H1 (cell line): ENCODE data around the gene CRHBP. TPM values are rescaled to one million over a fixed set of nuclear protein-coding genes. Genes with fewer than 3 reads are reported as not detected.

Experiments used
- CTCF ChIA-PET: fragments of 300-600 bp; sonication (Branson Sonifier 250); formaldehyde crosslinking; loops from one replicate; lab custom pipeline; 2021; ENCODE audit not compliant: partially characterized antibody; lab: Charles Lee
- POLR2A ChIA-PET: fragments of 300-600 bp; sonication (Branson Sonifier 250); formaldehyde crosslinking; loops from one replicate; lab custom pipeline; 2021; ENCODE audit warnings: inconsistent platforms; ENCODE audit not compliant: partially characterized antibody; lab: Charles Lee
- DNase-seq, 2 experiments: peaks; one replicate each; pipeline versions ENCODE4 v3.0.0 to v3.0.0-alpha.2; 2010 to 2022; ENCODE audit warnings: low spot score in 2 of 2, low read depth in 1 of 2, mixed read lengths in 1 of 2
- FAIRE-seq: peaks from 2 replicates; lab custom pipeline; 2011; peaks lifted over from hg19 to GRCh38; lab: Jason Lieb, UNC
- H2AFZ ChIP-seq: 2 replicates; pipeline ENCODE4 v1.8.1; 2012; ENCODE audit warnings: low read length, inconsistent platforms
- H2AK5ac ChIP-seq: 2 replicates; pipeline ENCODE4 v1.6.1; 2013; ENCODE audit warnings: low read depth, low read length
- H2BK120ac ChIP-seq: replicated peaks from 2 replicates; pipeline ENCODE3; 2013; ENCODE audit warnings: low read depth, low read length, inconsistent platforms
- H2BK12ac ChIP-seq: 2 replicates; pipeline ENCODE4 v1.6.1; 2013; ENCODE audit warnings: low read depth, low read length
- H2BK15ac ChIP-seq: 2 replicates; pipeline ENCODE4 v1.6.1; 2013; ENCODE audit warnings: low read length
- H2BK20ac ChIP-seq: 2 replicates; pipeline ENCODE4 v1.6.1; 2013; ENCODE audit warnings: low read length
- H2BK5ac ChIP-seq: 2 replicates; pipeline ENCODE4 v1.6.1; 2013; ENCODE audit warnings: low read depth, low read length
- H3K14ac ChIP-seq: 2 replicates; pipeline ENCODE4 v1.6.1; 2013; ENCODE audit warnings: inconsistent platforms; ENCODE audit not compliant: insufficient read length
- H3K18ac ChIP-seq: 2 replicates; pipeline ENCODE4 v1.6.1; 2013; ENCODE audit warnings: low read length; ENCODE audit errors: extremely low read depth
- H3K23ac ChIP-seq: 2 replicates; pipeline ENCODE4 v1.6.1; 2013; ENCODE audit warnings: inconsistent platforms; ENCODE audit not compliant: insufficient read length
- H3K23me2 ChIP-seq: 2 replicates; pipeline ENCODE4 v1.6.1; 2013; ENCODE audit warnings: low read depth, low read length
- H3K27ac ChIP-seq: 2 replicates; pipeline ENCODE4 v1.6.1; 2011; ENCODE audit warnings: low read depth, low read length, inconsistent platforms
- H3K27me3 ChIP-seq, 4 experiments: replicated peaks in 1 of 4; 1 replicate in 1 of 4; 2 replicates in 3 of 4; pipeline versions ENCODE4 v1.6.1 to v1.8.1; 2011 to 2013; ENCODE audit warnings: low read length in 3 of 4, mild to moderate bottlenecking in 3 of 4, inconsistent platforms in 2 of 4, mixed read lengths in 2 of 4, moderate library complexity in 1 of 4; ENCODE audit not compliant: control insufficient read depth in 3 of 4, insufficient read depth in 3 of 4; ENCODE audit errors: extremely low read depth in 1 of 4
- H3K36me3 ChIP-seq, 4 experiments: 2 replicates each; pipeline versions ENCODE4 v1.6.1 to v1.8.1; 2011 to 2013; ENCODE audit warnings: mild to moderate bottlenecking in 4 of 4, low read length in 3 of 4, moderate library complexity in 2 of 4, control low read depth in 1 of 4, inconsistent platforms in 1 of 4; ENCODE audit not compliant: insufficient read depth in 4 of 4, control insufficient read depth in 2 of 4
- H3K4ac ChIP-seq: replicated peaks from 2 replicates; pipeline ENCODE3; 2013; ENCODE audit warnings: low read length, low read depth, mixed read lengths, inconsistent platforms; ENCODE audit not compliant: insufficient read length
- H3K4me1 ChIP-seq, 4 experiments: replicated peaks in 1 of 4; 1 replicate in 1 of 4; 2 replicates in 3 of 4; pipeline versions ENCODE4 v1.6.1 to v1.8.1; 2011 to 2013; ENCODE audit warnings: low read length in 3 of 4, inconsistent platforms in 2 of 4, mixed read lengths in 1 of 4; ENCODE audit not compliant: insufficient read depth in 4 of 4, control insufficient read depth in 3 of 4
- H3K4me2 ChIP-seq, 2 experiments: 2 replicates each; pipeline versions ENCODE4 v1.6.1 to v1.8.1; 2011 to 2013; ENCODE audit warnings: low read depth in 2 of 2, low read length in 2 of 2, control low read depth in 1 of 2, inconsistent platforms in 1 of 2, mild to moderate bottlenecking in 1 of 2; ENCODE audit not compliant: insufficient read depth in 1 of 2
- H3K4me3 ChIP-seq, 4 experiments: fragments of 200-600, 300-600 bp in 1 of 4; sonication (generic), shearing (Covaris generic), sonication (Bioruptor Twin) in 1 of 4; 2 replicates each; pipeline versions ENCODE4 v1.5.1 to v1.8.1; 2011 to 2016; ENCODE audit warnings: low read length in 4 of 4, low read depth in 3 of 4, control low read depth in 2 of 4, inconsistent platforms in 2 of 4, mild to moderate bottlenecking in 2 of 4, mixed read lengths in 1 of 4, moderate library complexity in 1 of 4; ENCODE audit not compliant: insufficient read depth in 2 of 4; ENCODE audit errors: extremely low read depth in 1 of 4
- H3K56ac ChIP-seq: replicated peaks from 2 replicates; pipeline ENCODE3; 2013; ENCODE audit warnings: low read depth, mild to moderate bottlenecking, mixed read lengths, low read length, inconsistent platforms; ENCODE audit not compliant: insufficient read length
- H3K79me1 ChIP-seq: 2 replicates; pipeline ENCODE4 v1.6.1; 2013; ENCODE audit warnings: low read depth, low read length, control low read depth
- H3K79me2 ChIP-seq, 2 experiments: 2 replicates each; pipeline versions ENCODE4 v1.6.1 to v1.8.1; 2012 to 2013; ENCODE audit warnings: low read length in 2 of 2, mild to moderate bottlenecking in 2 of 2, inconsistent platforms in 1 of 2; ENCODE audit not compliant: insufficient read depth in 2 of 2, control insufficient read depth in 1 of 2
- H3K9ac ChIP-seq, 4 experiments: replicated peaks in 1 of 4; 1 replicate in 1 of 4; 2 replicates in 3 of 4; pipeline versions ENCODE4 v1.6.1 to v1.8.1; 2011 to 2013; ENCODE audit warnings: low read depth in 3 of 4, low read length in 3 of 4, control low read depth in 2 of 4, mild to moderate bottlenecking in 2 of 4, moderate library complexity in 2 of 4, inconsistent platforms in 1 of 4; ENCODE audit errors: extremely low read depth in 1 of 4
- H3K9me3 ChIP-seq, 2 experiments: 2 replicates each; pipeline versions ENCODE4 v1.6.1 to v1.8.1; 2012 to 2013; ENCODE audit warnings: mild to moderate bottlenecking in 2 of 2, moderate library complexity in 2 of 2, control low read depth in 1 of 2, inconsistent platforms in 1 of 2, low read depth in 1 of 2, low read length in 1 of 2, mixed read lengths in 1 of 2; ENCODE audit not compliant: insufficient read depth in 2 of 2
- H4K20me1 ChIP-seq, 2 experiments: replicated peaks in 1 of 2; 2 replicates each; pipeline versions ENCODE3 to v1.8.1; 2011 to 2013; ENCODE audit warnings: inconsistent platforms in 2 of 2, low read length in 2 of 2, mild to moderate bottlenecking in 1 of 2; ENCODE audit not compliant: insufficient read depth in 2 of 2, control insufficient read depth in 1 of 2
- H4K5ac ChIP-seq: 2 replicates; pipeline ENCODE4 v1.6.1; 2013; ENCODE audit warnings: low read length, low read depth, mixed read lengths, inconsistent platforms; ENCODE audit not compliant: insufficient read length
- H4K8ac ChIP-seq: 2 replicates; pipeline ENCODE4 v1.8.0; 2013; ENCODE audit warnings: mild to moderate bottlenecking, moderate library complexity, low read length, inconsistent platforms; ENCODE audit not compliant: insufficient read depth; ENCODE audit errors: extremely low read depth
- H4K91ac ChIP-seq: replicated peaks from 2 replicates; pipeline ENCODE3; 2013; ENCODE audit warnings: low read length, mixed read lengths, inconsistent platforms; ENCODE audit not compliant: insufficient read length
- BRCA1 ChIP-seq: IDR thresholded peaks from 2 replicates; pipeline ENCODE4 v1.6.1; 2012; ENCODE audit warnings: low read depth, low read length, improper control_type of control experiment
- CBX8 ChIP-seq: fragments of 300-800, 300-1000 bp; sonication (generic); IDR thresholded peaks from 2 replicates; pipeline ENCODE4 v1.7.1; 2016; ENCODE audit warnings: low read depth, low read length, borderline replicate concordance
- CEBPB ChIP-seq: IDR thresholded peaks from 2 replicates; pipeline ENCODE4 v1.6.1; 2012; ENCODE audit warnings: low read depth, low read length
- CREB1 ChIP-seq: IDR thresholded peaks from 2 replicates; pipeline ENCODE4 v1.6.1; 2012; ENCODE audit warnings: inconsistent platforms
- GABPA ChIP-seq: IDR thresholded peaks from 2 replicates; pipeline ENCODE4 v1.6.1; 2011; ENCODE audit warnings: mild to moderate bottlenecking, low read length, moderate library complexity, borderline replicate concordance; ENCODE audit not compliant: insufficient read depth
- GTF2F1 ChIP-seq: IDR thresholded peaks from 2 replicates; pipeline ENCODE4 v1.6.1; 2012; ENCODE audit warnings: low read depth, low read length, improper control_type of control experiment, borderline replicate concordance
- HDAC6 ChIP-seq: IDR thresholded peaks from one replicate; pipeline ENCODE4 v1.7.1; 2012; ENCODE audit warnings: low read depth, mild to moderate bottlenecking, inconsistent platforms, low read length, moderate library complexity
- KDM4A ChIP-seq: IDR thresholded peaks from one replicate; pipeline ENCODE4 v1.7.1; 2012; ENCODE audit warnings: low read depth, mild to moderate bottlenecking, moderate library complexity, low read length, inconsistent platforms; ENCODE audit not compliant: severe bottlenecking
- NANOG ChIP-seq: IDR thresholded peaks from 2 replicates; pipeline ENCODE4 v1.6.1; 2011; ENCODE audit warnings: low read length, low read depth, mild to moderate bottlenecking, inconsistent platforms; ENCODE audit not compliant: insufficient read depth, poor library complexity, severe bottlenecking
- PHF8 ChIP-seq: fragments of 200-600 bp; sonication (generic); conservative IDR thresholded peaks from 2 replicates; pipeline ENCODE4 v1.7.1; 2012; ENCODE audit warnings: low read depth, mild to moderate bottlenecking, inconsistent platforms, low read length, moderate library complexity
- POU5F1 ChIP-seq: IDR thresholded peaks from 2 replicates; pipeline ENCODE4 v1.6.1; 2011; ENCODE audit warnings: low read depth, mild to moderate bottlenecking, low read length, moderate library complexity
- SIRT6 ChIP-seq: IDR thresholded peaks from one replicate; pipeline ENCODE4 v1.7.1; 2012; ENCODE audit warnings: low read length, inconsistent platforms
- SP2 ChIP-seq: IDR thresholded peaks from 2 replicates; pipeline ENCODE4 v1.6.1; 2012; ENCODE audit warnings: mild to moderate bottlenecking, low read length, inconsistent platforms
- SRF ChIP-seq: IDR thresholded peaks from 2 replicates; pipeline ENCODE4 v1.6.1; 2011; ENCODE audit warnings: mild to moderate bottlenecking, low read depth, low read length, moderate library complexity
- WGBS, 2 experiments: shearing (Covaris generic) in 1 of 2; methylation state at CpG; one replicate each; pipeline versions ENCODE4 v1.1.6 to v1.1.7; 2013 to 2015; ENCODE audit warnings: low lambda C conversion rate in 2 of 2, mixed read lengths in 2 of 2, inconsistent platforms in 1 of 2, low coverage in 1 of 2, missing lambda C conversion rate in 1 of 2; ENCODE audit not compliant: insufficient replicate concordance in 2 of 2, insufficient coverage in 1 of 2, insufficient read length in 1 of 2; ENCODE audit errors: extremely low coverage in 1 of 2, missing lambda C conversion rate in 1 of 2; 5-methylcytosine and 5-hydroxymethylcytosine counted together
- polyA plus RNA-seq, 7 experiments: library from polyadenylated mRNA; depleted of rRNA in 3 of 7; stranded (reverse) in 5 of 7; unstranded in 2 of 7; fragments of >200 nt in 5 of 7; fragments of 200-250 nt in 2 of 7; gene quantifications; 1 replicate in 5 of 7; 2 replicates in 1 of 7; 4 replicates in 1 of 7; pipeline versions ENCODE4 v1.2.1 to v1.2.3, GENCODE V29; 2011 to 2013; ENCODE audit warnings: missing spikeins in 2 of 7, mixed read lengths in 2 of 7
- total RNA-seq: library from RNA; stranded (reverse); fragmentation: NEBNext Ultra II Directional; extraction: Animal tissue kit (Norgen Biotek cat#: 25700); gene quantifications from 2 replicates; pipeline ENCODE4 v1.2.1, GENCODE V29; 2021

The CRHBP gene
- total and polyA plus RNA-seq, 2 of the 8 experiments (the other 6 are each of a cell fraction or from before 2014, with no cell fraction given), result 0.30 TPM; not detected in 1

GRCh38 chr5:76926329-76927105 lies 26.3 kb upstream of the CRHBP start:
- H3K14ac ChIP-seq, result no peak overlapping the region
- H4K8ac ChIP-seq, result no peak overlapping the region
- H3K23ac ChIP-seq, result no peak overlapping the region
- DNase-seq (no peak), FAIRE-seq (no peak)
- H4K20me1 ChIP-seq, result no peaks in the 10 kb centered on the region
- no peak overlapping the region for H2BK5ac ChIP-seq
- no peak overlapping the region for H2BK15ac ChIP-seq
- H3K56ac ChIP-seq, result no peak overlapping the region
- 0 out of 7 replicates have a peak, but pooled peaks cover 0 to 6% (median 0%) of the 10 kb centered on the region in 4 experiments for H3K4me1 ChIP-seq
- no peak overlapping the region for H4K91ac ChIP-seq
- H3K27ac ChIP-seq, result no peak overlapping the region
- H3K79me1 ChIP-seq, result no peaks in the 10 kb centered on the region
- H3K9me3 ChIP-seq, result no peaks in the 10 kb centered on the region
- H3K36me3 ChIP-seq, result no peaks in the 10 kb centered on the region
- H2BK20ac ChIP-seq, result no peak overlapping the region
- no peak overlapping the region for H4K5ac ChIP-seq
- H3K9ac ChIP-seq, result no peak overlapping the region
- H3K4me2 ChIP-seq, result no peak overlapping the region
- H3K23me2 ChIP-seq, result no peaks in the 10 kb centered on the region
- no peak overlapping the region for H2BK12ac ChIP-seq
- H3K79me2 ChIP-seq, result no peaks in the 10 kb centered on the region
- H3K27me3 ChIP-seq, result no peaks in the 10 kb centered on the region
- WGBS, 2 experiments, result 76% methylated on average over 6 of the region's 6 CpGs; no CpG with 5 or more reads in 1 of the 2 experiments
- no peak overlapping the region for H3K4me3 ChIP-seq
- ChIA-PET POLR2A (no interaction called here), CTCF (interaction anchor here (0.6 to 1.5 kb wide), 4 partner anchors 12 to 1124 kb away, joined by 3 to 4 read pairs (median 3); no protein-coding TSS in a partner anchor)
- H3K4ac ChIP-seq, result no peak overlapping the region
- H2AK5ac ChIP-seq, result no peak overlapping the region
- H2BK120ac ChIP-seq, result no peak overlapping the region
- H3K18ac ChIP-seq, result no peak overlapping the region
- H2AFZ ChIP-seq, result no peak overlapping the region
- no peak for TF ChIP-seq NANOG
- no peak for TF ChIP-seq CEBPB
- no peak for TF ChIP-seq SP2
- no peak for TF ChIP-seq CBX8
- no peak for TF ChIP-seq GTF2F1
- no peak for TF ChIP-seq GABPA
- no peak for TF ChIP-seq BRCA1
- no peak for TF ChIP-seq PHF8
- TF ChIP-seq CREB1, result no peak
- no peak for TF ChIP-seq KDM4A
- TF ChIP-seq POU5F1, result no peak
- TF ChIP-seq SIRT6, result no peak
- no peak for TF ChIP-seq HDAC6
- TF ChIP-seq SRF, result no peak
